NCI-H1436 (cell line): ENCODE measurements around the gene MAP1LC3B.
A peak's percentile ranks its signal among the peaks of the same experiment; 100 is the strongest.
"Not testable (repeated sequence)": the region's sequence is repeated elsewhere in the genome, so short reads cannot be mapped to it uniquely, and the experiment has no call there.

Experiments
- DNase-seq: peaks from one replicate; lab custom pipeline; 2025; lab: John Stamatoyannopoulos, UW

Gene MAP1LC3B

GRCh38 chr16:87380881-87381280 is 11.3 kb upstream of the MAP1LC3B start:
- DNase-seq: no peak

GRCh38 chr16:87382023-87382785 is 9.9 kb upstream of the MAP1LC3B start:
- DNase-seq: no peak

- DNase-seq: peak; percentile 85
Observed at GRCh38 chr16:87383505-87384161, 8.5 kb upstream of the MAP1LC3B start, which contains the start of gene FBXO31. FBXO31 (minus strand) TSS chr16:87383776; CDS start chr16:87383744, 32 bp downstream.

- DNase-seq: no peak
Observed at GRCh38 chr16:87384162-87384874, 7.8 kb upstream of the MAP1LC3B start.

GRCh38 chr16:87384875-87385167 is 7.3 kb upstream of the MAP1LC3B start:
- not testable (repeated sequence) for DNase-seq

- peak; percentile 97 for DNase-seq
Observed at GRCh38 chr16:87387942-87388817, 4.0 kb upstream of the MAP1LC3B start.

- DNase-seq: no peak
Observed at GRCh38 chr16:87388818-87389134, 3.4 kb upstream of the MAP1LC3B start.

- DNase-seq: no peak
Observed at GRCh38 chr16:87389245-87389644, 2.9 kb upstream of the MAP1LC3B start.

- DNase-seq: not testable (repeated sequence)
Observed at GRCh38 chr16:87389914-87390313, 2.2 kb upstream of the MAP1LC3B start.

GRCh38 chr16:87390641-87391323 is 1.4 kb upstream of the MAP1LC3B start:
- DNase-seq: no peak

GRCh38 chr16:87391324-87391949 is 699 bp upstream of the MAP1LC3B start:
- no peak for DNase-seq

- no peak for DNase-seq
Observed at GRCh38 chr16:87392821-87393679, 914 bp downstream of the MAP1LC3B start.

GRCh38 chr16:87393680-87394055 is 1.5 kb downstream of the MAP1LC3B start:
- DNase-seq: no peak

- no peak for DNase-seq
Observed at GRCh38 chr16:87395181-87395842, 3.2 kb downstream of the MAP1LC3B start.

GRCh38 chr16:87404764-87405625 is 12.9 kb downstream of the MAP1LC3B start:
- no peak for DNase-seq

GRCh38 chr16:87406495-87407088 is 14.5 kb downstream of the MAP1LC3B start:
- DNase-seq: no peak

GRCh38 chr16:87407511-87408112 is 15.5 kb downstream of the MAP1LC3B start:
- no peak for DNase-seq

- DNase-seq: no peak
Observed at GRCh38 chr16:87409153-87409552, 17.0 kb downstream of the MAP1LC3B start.
